H9 (cell line): ENCODE data around the gene OR6B2. TPM values are rescaled to one million over a fixed set of nuclear protein-coding genes. Genes with fewer than 3 reads are reported as not detected.

Experiments
- DNase-seq: peaks from one replicate; pipeline ENCODE4 v3.0.0-alpha.2; 2017
- H2AFZ ChIP-seq: one replicate; pipeline ENCODE4 v1.6.1; 2013; ENCODE audit warnings: mild to moderate bottlenecking, low read length, control low read depth, moderate library complexity
- H2AK5ac ChIP-seq: 2 replicates; pipeline ENCODE4 v1.6.1; 2013; ENCODE audit warnings: low read length, control low read depth, mixed read lengths; ENCODE audit not compliant: insufficient read length
- H2BK120ac ChIP-seq: one replicate; pipeline ENCODE4 v1.6.1; 2013; ENCODE audit warnings: low read depth, mild to moderate bottlenecking, low read length, control low read depth, inconsistent platforms; ENCODE audit not compliant: poor library complexity, severe bottlenecking
- H2BK12ac ChIP-seq: 2 replicates; pipeline ENCODE4 v1.6.1; 2013; ENCODE audit warnings: low read length, control low read depth, mixed read lengths, low read depth; ENCODE audit not compliant: insufficient read length
- H2BK15ac ChIP-seq: 2 replicates; pipeline ENCODE4 v1.6.1; 2013; ENCODE audit warnings: low read depth, low read length, control low read depth
- H2BK20ac ChIP-seq: one replicate; pipeline ENCODE4 v1.6.1; 2013; ENCODE audit warnings: low read depth, mild to moderate bottlenecking, low read length, control low read depth, inconsistent platforms; ENCODE audit not compliant: poor library complexity, severe bottlenecking
- H2BK5ac ChIP-seq: 2 replicates; pipeline ENCODE4 v1.6.1; 2013; ENCODE audit warnings: low read length, control low read depth, mixed read lengths; ENCODE audit not compliant: insufficient read length
- H3K14ac ChIP-seq: 2 replicates; pipeline ENCODE4 v1.6.1; 2013; ENCODE audit warnings: low read length, control low read depth; ENCODE audit not compliant: insufficient read depth
- H3K18ac ChIP-seq: 2 replicates; pipeline ENCODE4 v1.6.1; 2013; ENCODE audit warnings: low read depth, mild to moderate bottlenecking, mixed read lengths, low read length, control low read depth; ENCODE audit not compliant: insufficient read length
- H3K23ac ChIP-seq: 2 replicates; pipeline ENCODE4 v1.6.1; 2013; ENCODE audit warnings: low read length, control low read depth, mixed read lengths, low read depth; ENCODE audit not compliant: insufficient read length
- H3K23me2 ChIP-seq: 2 replicates; pipeline ENCODE4 v1.6.1; 2013; ENCODE audit warnings: low read depth, mild to moderate bottlenecking, mixed read lengths, low read length, control low read depth; ENCODE audit not compliant: insufficient read length, poor library complexity, severe bottlenecking
- H3K27ac ChIP-seq: 2 replicates; pipeline ENCODE4 v1.5.1; 2013; ENCODE audit warnings: low read length, control low read depth, mixed read lengths, low read depth; ENCODE audit not compliant: insufficient read length
- H3K27me3 ChIP-seq: 2 replicates; pipeline ENCODE4 v1.6.1; 2013; ENCODE audit warnings: low read length, control low read depth, inconsistent platforms; ENCODE audit not compliant: insufficient read depth
- H3K4ac ChIP-seq: 2 replicates; pipeline ENCODE4 v1.6.1; 2013; ENCODE audit warnings: low read depth, mild to moderate bottlenecking, control low read depth, inconsistent platforms, low read length, moderate library complexity
- H3K4me1 ChIP-seq: 2 replicates; pipeline ENCODE4 v1.6.1; 2013; ENCODE audit warnings: low read length, control low read depth, inconsistent platforms; ENCODE audit not compliant: insufficient read depth
- H3K4me2 ChIP-seq: 2 replicates; pipeline ENCODE4 v1.6.1; 2013; ENCODE audit warnings: low read length, control low read depth, mixed read lengths; ENCODE audit not compliant: insufficient read length, insufficient read depth
- H3K56ac ChIP-seq: 2 replicates; pipeline ENCODE4 v1.6.1; 2013; ENCODE audit warnings: low read depth, mild to moderate bottlenecking, mixed read lengths, low read length, control low read depth; ENCODE audit not compliant: insufficient read length
- H3K79me1 ChIP-seq: 2 replicates; pipeline ENCODE4 v1.6.1; 2013; ENCODE audit warnings: low read depth, mild to moderate bottlenecking, moderate library complexity, low read length, control low read depth, inconsistent platforms; ENCODE audit not compliant: insufficient read depth, poor library complexity, severe bottlenecking
- H3K79me2 ChIP-seq: 2 replicates; pipeline ENCODE4 v1.6.1; 2013; ENCODE audit warnings: low read length, control low read depth, inconsistent platforms; ENCODE audit not compliant: insufficient read depth
- H3K9ac ChIP-seq: 2 replicates; pipeline ENCODE4 v1.6.1; 2013; ENCODE audit warnings: low read length, control low read depth, mixed read lengths; ENCODE audit not compliant: insufficient read length; ENCODE audit errors: extremely low read depth
- H3K9me3 ChIP-seq: one replicate; pipeline ENCODE4 v1.6.1; 2013; ENCODE audit warnings: low read depth, low read length, inconsistent platforms; ENCODE audit not compliant: control insufficient read depth
- H3T11ph ChIP-seq: one replicate; pipeline ENCODE4 v1.6.1; 2013; ENCODE audit warnings: mild to moderate bottlenecking, low read length, control low read depth, inconsistent platforms
- H4K20me1 ChIP-seq: one replicate; pipeline ENCODE4 v1.6.1; 2013; ENCODE audit not compliant: control insufficient read depth, insufficient read length, insufficient read depth
- H4K5ac ChIP-seq: 2 replicates; pipeline ENCODE4 v1.6.1; 2013; ENCODE audit warnings: low read depth, mild to moderate bottlenecking, mixed read lengths, low read length, control low read depth; ENCODE audit not compliant: insufficient read length
- H4K8ac ChIP-seq: replicated peaks from 2 replicates; pipeline ENCODE4 v1.6.1; 2013; ENCODE audit warnings: low read length, control low read depth, mixed read lengths, low read depth; ENCODE audit not compliant: insufficient read length
- H4K91ac ChIP-seq: 2 replicates; pipeline ENCODE4 v1.6.1; 2013; ENCODE audit warnings: low read depth, mild to moderate bottlenecking, moderate library complexity, mixed read lengths, low read length, control low read depth; ENCODE audit not compliant: insufficient read length
- H3K27ac Mint-ChIP-seq, 3 experiments: 2 replicates in 2 of 3; 3 replicates in 1 of 3; pipeline ENCODE4 v1.8.0; 2020 to 2021; ENCODE audit warnings: mixed read lengths in 3 of 3, mild to moderate bottlenecking in 1 of 3, moderate library complexity in 1 of 3
- H3K27me3 Mint-ChIP-seq: 2 replicates; pipeline ENCODE4 v1.8.0; 2021; ENCODE audit warnings: low read depth, mild to moderate bottlenecking, moderate library complexity, mixed read lengths
- H3K36me3 Mint-ChIP-seq, 3 experiments: 2 replicates in 2 of 3; 3 replicates in 1 of 3; pipeline ENCODE4 v1.8.0; 2020 to 2021; ENCODE audit warnings: low read depth in 3 of 3, mixed read lengths in 3 of 3; ENCODE audit not compliant: insufficient read depth in 1 of 3
- H3K4me1 Mint-ChIP-seq, 2 experiments: 2 replicates each; pipeline ENCODE4 v1.8.0; 2020; ENCODE audit warnings: mixed read lengths in 2 of 2
- H3K4me3 Mint-ChIP-seq, 2 experiments: 2 replicates in 1 of 2; 3 replicates in 1 of 2; pipeline ENCODE4 v1.8.0; 2020 to 2021; ENCODE audit warnings: mild to moderate bottlenecking in 2 of 2, mixed read lengths in 2 of 2, moderate library complexity in 1 of 2
- H3K9me3 Mint-ChIP-seq, 2 experiments: 2 replicates in 1 of 2; 3 replicates in 1 of 2; pipeline ENCODE4 v1.8.0; 2020; ENCODE audit warnings: mild to moderate bottlenecking in 2 of 2, mixed read lengths in 2 of 2, moderate library complexity in 1 of 2
- CTCF ChIP-seq: fragments of 200-600 bp; sonication (generic); conservative IDR thresholded peaks from 3 replicates; pipeline ENCODE4 v1.8.0; 2021; ENCODE audit warnings: antibody characterized with exemption, mild to moderate bottlenecking
- WGBS: extraction: QIAGEN DNeasy Blood & Tissue Kit; methylation state at CpG from one replicate; pipeline ENCODE4 v1.1.7; 2013; ENCODE audit warnings: missing lambda C conversion rate, low lambda C conversion rate, mixed read lengths; ENCODE audit not compliant: insufficient read length; ENCODE audit errors: extremely low coverage; 5-methylcytosine and 5-hydroxymethylcytosine counted together
- total RNA-seq: library from RNA; stranded (reverse); gene quantifications from 2 replicates; pipeline ENCODE4 v1.2.1, GENCODE V29; 2021

The OR6B2 gene
- total RNA-seq, 1 experiment from 2014 or later, result not detected

- H3K23ac ChIP-seq, result no peak overlapping the region
- H2BK120ac ChIP-seq, result no peak overlapping the region
- Mint-ChIP-seq H3K4me3 (peak overlapping the region; percentile 95 to 97), H3K36me3 (peaks cover 12 to 17% (median 17%) of the 10 kb centered on the region in 3 experiments), H3K9me3 (peaks cover 0 to 3% of the 10 kb centered on the region in 2 experiments; a peak in 1 of 5 replicates), H3K4me1 (peaks cover 11 to 12% of the 10 kb centered on the region in 2 experiments), H3K27ac (peak overlapping the region; percentile 42 to 93 (median 92); a peak in 4 of 7 replicates), H3K27me3 (peaks cover 27% of the 10 kb centered on the region)
- H3T11ph ChIP-seq, result no peak overlapping the region
- no peak overlapping the region for H2BK15ac ChIP-seq
- no CpG with 5 or more reads among the region's 22 CpGs for WGBS
- H3K4me2 ChIP-seq, result peak overlapping the region; percentile 88
- peaks cover 15% of the 10 kb centered on the region; the same call in 1 of the 2 replicates for H3K79me2 ChIP-seq
- no peak overlapping the region for H3K4ac ChIP-seq
- no peak overlapping the region for H2BK5ac ChIP-seq
- H3K9ac ChIP-seq, result peak overlapping the region; percentile 67
- H4K5ac ChIP-seq, result no peak overlapping the region
- TF ChIP-seq CTCF, result no peak
- peaks cover 6% of the 10 kb centered on the region for H3K79me1 ChIP-seq
- no peak overlapping the region for H4K8ac ChIP-seq
- no peaks in the 10 kb centered on the region for H4K20me1 ChIP-seq
- no peaks in the 10 kb centered on the region for H3K9me3 ChIP-seq
- no peak overlapping the region for H4K91ac ChIP-seq
- H2AK5ac ChIP-seq, result no peak overlapping the region
- H3K56ac ChIP-seq, result no peak overlapping the region
- no peak overlapping the region for H2BK12ac ChIP-seq
- H3K18ac ChIP-seq, result no peak overlapping the region
- no peaks in the 10 kb centered on the region for H3K4me1 ChIP-seq
- DNase-seq, result no peak
- H3K27ac ChIP-seq, result no peak overlapping the region
- no peak overlapping the region for H2BK20ac ChIP-seq
- peaks cover 3% of the 10 kb centered on the region for H3K23me2 ChIP-seq
- H3K27me3 ChIP-seq, result no peaks in the 10 kb centered on the region; the same call in 1 of the 2 replicates
- H2AFZ ChIP-seq, result no peak overlapping the region
- no peak overlapping the region for H3K14ac ChIP-seq
These were observed 5.5 kb downstream of the OR6B2 start for GRCh38 chr2:240024766-240025165.
